GM21526 (cell line): Measurements from ENCODE around the gene TBC1D8.
A peak's percentile ranks its signal among the peaks of the same experiment; 100 is the strongest.

Source experiments
- ATAC-seq: cut with Tn5 transposase; IDR thresholded peaks from one replicate; pipeline ENCODE4 v1.9.1; 2021; ENCODE audit warnings: moderate library complexity; ENCODE audit not compliant: unreplicated experiment, low FRiP score

Gene TBC1D8

GRCh38 chr2:101004620-101005325 is 146.4 kb downstream of the TBC1D8 start:
- ATAC-seq, result no peak

- no peak for ATAC-seq
Measured at GRCh38 chr2:101003278-101003775, 147.9 kb downstream of the TBC1D8 start.

- no peak for ATAC-seq
Measured at GRCh38 chr2:101002562-101003277, 148.5 kb downstream of the TBC1D8 start.

- ATAC-seq, result peak; percentile 97
Measured at GRCh38 chr2:101001691-101002561, 149.3 kb downstream of the TBC1D8 start, which contains the start of gene RPL31. Gene RPL31, plus strand, starts transcription at chr2:101002289. Its CDS starts 413 bp downstream, at chr2:101002702.

GRCh38 chr2:100999995-101000394 is 151.2 kb downstream of the TBC1D8 start:
- ATAC-seq, result no peak

GRCh38 chr2:100998235-100998573 is 153.0 kb downstream of the TBC1D8 start:
- no peak for ATAC-seq

- ATAC-seq, result no peak
Measured at GRCh38 chr2:100997509-100998234, 153.5 kb downstream of the TBC1D8 start.

- ATAC-seq, result no peak
Measured at GRCh38 chr2:100995309-100996075, 155.7 kb downstream of the TBC1D8 start.

GRCh38 chr2:100993294-100993693 is 157.9 kb downstream of the TBC1D8 start:
- ATAC-seq, result no peak

- no peak for ATAC-seq
Measured at GRCh38 chr2:100992262-100992661, 158.9 kb downstream of the TBC1D8 start.

- ATAC-seq, result no peak
Measured at GRCh38 chr2:100991404-100991773, 159.8 kb downstream of the TBC1D8 start.

- ATAC-seq, result no peak
Measured at GRCh38 chr2:100990650-100991403, 160.4 kb downstream of the TBC1D8 start.

- ATAC-seq, result no peak
Measured at GRCh38 chr2:100990166-100990565, 161.0 kb downstream of the TBC1D8 start.

GRCh38 chr2:100989666-100990065 is 161.5 kb downstream of the TBC1D8 start:
- ATAC-seq, result no peak

GRCh38 chr2:100988630-100989417 is 162.4 kb downstream of the TBC1D8 start:
- no peak for ATAC-seq

GRCh38 chr2:100987974-100988373 is 163.2 kb downstream of the TBC1D8 start:
- ATAC-seq, result no peak

GRCh38 chr2:100987536-100987935 is 163.6 kb downstream of the TBC1D8 start:
- ATAC-seq, result no peak

GRCh38 chr2:100986157-100986556 is 165.0 kb downstream of the TBC1D8 start:
- ATAC-seq, result no peak
